Mononuclear cell (primary cell): ENCODE measurements around the gene TAF4B. TPM values are rescaled to one million over a fixed set of nuclear protein-coding genes. Genes with fewer than 3 reads are reported as not detected.
"Not testable (repeated sequence)": the region's sequence is repeated elsewhere in the genome, so short reads cannot be mapped to it uniquely, and the experiment has no call there.

Experiments
- H3K27me3 ChIP-seq: 2 replicates; pipeline ENCODE4 v1.6.0; 2011; ENCODE audit warnings: low read length, control low read depth; ENCODE audit not compliant: insufficient read depth
- H3K4me1 ChIP-seq: 2 replicates; pipeline ENCODE4 v1.5.1; 2011; ENCODE audit warnings: mild to moderate bottlenecking, low read length, control low read depth; ENCODE audit not compliant: insufficient read depth
- H3K4me3 ChIP-seq: 2 replicates; pipeline ENCODE4 v1.5.1; 2011; ENCODE audit warnings: mild to moderate bottlenecking, low read length, moderate library complexity
- H3K9me3 ChIP-seq: 2 replicates; pipeline ENCODE4 v1.5.1; 2011; ENCODE audit warnings: low read depth, mild to moderate bottlenecking, control low read depth, low read length
- total RNA-seq: library from RNA; depleted of rRNA; stranded (reverse); fragments of >200 nt; gene quantifications from one replicate; pipeline ENCODE4 v1.2.3, GENCODE V29; 2012

TAF4B gene
- total RNA-seq, 1 donor: 28.1 TPM

DNA sequence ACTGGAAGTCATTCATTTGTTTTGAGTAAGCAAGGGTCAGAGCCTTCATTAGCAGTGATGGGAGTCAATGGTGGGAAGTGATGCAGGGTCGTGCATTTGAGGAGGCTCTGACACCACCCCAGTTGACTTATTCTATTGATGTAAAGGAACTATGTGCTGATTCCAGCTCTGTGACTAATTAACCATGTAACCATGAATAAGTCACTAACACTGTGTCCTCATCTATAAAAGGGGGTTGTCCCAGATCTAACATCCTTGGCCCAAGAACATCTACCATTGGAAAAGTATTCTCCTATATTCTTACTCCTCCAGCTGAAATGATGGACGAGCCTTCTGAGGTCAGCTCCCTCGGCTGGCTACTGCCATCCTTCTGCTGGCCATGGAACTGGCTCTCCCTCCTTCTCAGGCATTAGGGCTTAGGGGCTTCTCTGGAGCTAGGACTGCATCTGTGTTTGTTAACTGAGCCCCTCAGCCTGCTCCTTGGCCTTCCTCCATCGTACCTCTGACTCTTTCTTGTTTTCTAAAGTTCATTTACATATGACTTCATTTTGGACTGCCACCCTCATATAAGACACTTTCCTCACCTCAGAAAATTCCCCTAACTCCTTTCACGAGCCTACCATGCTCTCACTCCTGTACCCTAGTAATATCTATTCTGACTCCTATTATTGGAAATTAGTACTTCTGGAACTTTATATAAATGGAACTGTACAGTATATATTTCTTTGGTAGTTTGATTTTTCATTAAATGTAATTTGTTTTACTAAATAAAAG, 206.6 kb downstream of the TAF4B start:
- no peaks in the 10 kb centered on the region for H3K9me3 ChIP-seq
- H3K4me3 ChIP-seq: no peak overlapping the region
- no peaks in the 10 kb centered on the region for H3K27me3 ChIP-seq
- no peaks in the 10 kb centered on the region for H3K4me1 ChIP-seq

DNA sequence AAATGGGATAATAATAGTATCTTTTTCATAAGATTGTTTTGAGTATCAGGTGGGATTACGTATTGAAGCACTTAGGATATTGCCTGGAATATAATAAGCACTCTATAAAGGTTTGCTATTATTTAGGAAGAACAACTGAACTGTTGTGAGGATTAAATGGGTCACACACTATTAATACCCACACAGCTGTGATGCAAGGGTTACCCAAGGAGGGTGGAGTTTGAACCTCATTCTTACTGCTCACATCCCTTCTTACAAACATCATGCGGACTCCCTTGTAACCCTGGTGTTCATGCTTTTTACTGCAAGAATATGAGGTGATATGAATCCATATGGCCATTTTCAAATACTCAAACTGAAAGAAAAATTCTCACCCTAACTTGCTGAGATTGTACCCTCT, 208.6 kb downstream of the TAF4B start:
- no peak overlapping the region for H3K4me3 ChIP-seq
- no peaks in the 10 kb centered on the region for H3K4me1 ChIP-seq
- no peaks in the 10 kb centered on the region for H3K9me3 ChIP-seq
- no peaks in the 10 kb centered on the region for H3K27me3 ChIP-seq

DNA sequence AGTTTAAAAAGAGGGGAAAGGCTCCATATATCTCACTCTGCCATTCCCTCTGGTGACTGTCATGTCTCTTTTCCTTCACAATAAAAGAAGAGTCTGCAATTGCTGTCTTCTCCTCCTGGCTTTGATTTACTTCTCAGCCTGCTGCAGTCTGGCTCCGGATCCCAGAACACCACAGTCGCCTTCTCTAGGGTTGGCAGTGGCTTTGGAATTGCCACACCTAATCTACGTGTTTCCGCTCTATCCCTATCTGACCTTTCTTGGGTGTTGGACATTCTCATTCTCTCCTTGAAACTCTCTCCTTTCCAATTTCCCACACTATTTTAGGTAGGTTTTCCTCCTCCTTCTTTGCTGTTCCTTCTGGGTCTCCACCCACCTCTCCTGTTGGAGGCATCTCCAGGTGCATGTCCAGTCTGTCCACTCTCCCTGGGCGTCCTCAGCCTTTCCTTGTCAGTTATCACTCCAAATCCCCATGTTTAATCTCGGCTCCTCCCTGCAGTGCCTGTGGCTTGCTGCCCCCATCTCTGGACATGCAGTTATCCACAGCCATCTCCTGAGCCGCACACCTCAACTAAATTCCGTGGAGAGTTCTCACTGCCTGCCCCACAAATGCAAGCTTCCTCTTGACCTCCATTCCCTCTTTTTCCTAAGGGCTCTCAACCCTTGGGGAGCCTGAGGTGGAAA, 209.3 kb downstream of the TAF4B start:
- H3K27me3 ChIP-seq: no peaks in the 10 kb centered on the region
- no peak overlapping the region for H3K4me3 ChIP-seq
- H3K4me1 ChIP-seq: no peaks in the 10 kb centered on the region
- H3K9me3 ChIP-seq: no peaks in the 10 kb centered on the region

DNA sequence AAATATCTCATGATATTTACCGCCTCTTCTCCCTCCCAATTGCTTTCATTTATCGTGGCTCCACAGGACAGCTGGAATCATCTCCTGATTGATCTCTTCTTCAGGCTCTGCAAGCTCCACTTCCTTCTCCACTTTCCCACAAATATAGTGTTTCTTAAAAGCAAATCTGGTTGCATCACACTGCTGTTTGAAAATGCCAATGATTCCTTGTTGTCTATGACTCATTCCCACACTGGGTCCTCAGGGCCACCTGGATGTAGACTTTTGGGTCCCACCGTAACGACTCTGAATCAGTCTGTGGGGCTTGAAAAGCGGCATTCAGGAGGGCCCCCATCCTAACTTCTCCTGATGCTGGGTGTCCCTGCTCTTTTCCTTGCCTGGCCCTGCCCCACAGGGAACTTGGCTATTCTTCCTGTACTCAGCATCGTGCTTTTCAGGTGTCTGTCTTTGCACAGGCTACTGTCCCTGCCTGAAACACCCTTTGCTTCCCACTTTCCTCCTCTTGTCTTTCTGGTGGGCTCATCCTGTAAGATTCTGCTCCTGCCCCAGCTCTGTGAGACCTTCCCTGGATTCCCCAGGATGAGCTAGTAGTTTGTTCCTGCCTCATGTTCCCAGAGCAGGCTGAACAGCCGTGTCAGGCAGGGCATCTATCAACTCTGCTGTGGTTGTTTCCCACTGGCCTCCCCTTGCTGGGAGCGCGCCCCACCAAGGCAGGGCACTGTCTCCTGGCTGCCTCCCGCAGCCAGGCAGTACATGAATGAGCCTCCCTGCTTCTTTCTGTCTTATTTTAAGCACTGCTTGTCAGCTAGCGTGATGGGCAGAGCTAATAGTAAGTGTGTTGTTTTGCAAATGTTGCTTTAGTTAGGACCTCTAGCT, 210.2 kb downstream of the TAF4B start:
- H3K4me1 ChIP-seq: no peaks in the 10 kb centered on the region
- H3K27me3 ChIP-seq: no peaks in the 10 kb centered on the region
- no peak overlapping the region for H3K4me3 ChIP-seq
- no peaks in the 10 kb centered on the region for H3K9me3 ChIP-seq

- not testable (repeated sequence) for H3K27me3 ChIP-seq
Measured at GRCh38 chr18:26437634-26438033, 211.4 kb downstream of the TAF4B start.

GRCh38 chr18:26438980-26439379, 212.7 kb downstream of the TAF4B start:
- Histone ChIP-seq H3K4me3 (no peak overlapping the region), H3K27me3 (no peaks in the 10 kb centered on the region), H3K4me1 (no peaks in the 10 kb centered on the region), H3K9me3 (no peaks in the 10 kb centered on the region)

More at GRCh38 chr18:26437634-26438033, 211.4 kb downstream of the TAF4B start:
- not testable (repeated sequence) for H3K4me1 ChIP-seq, H3K9me3 ChIP-seq, H3K4me3 ChIP-seq

DNA sequence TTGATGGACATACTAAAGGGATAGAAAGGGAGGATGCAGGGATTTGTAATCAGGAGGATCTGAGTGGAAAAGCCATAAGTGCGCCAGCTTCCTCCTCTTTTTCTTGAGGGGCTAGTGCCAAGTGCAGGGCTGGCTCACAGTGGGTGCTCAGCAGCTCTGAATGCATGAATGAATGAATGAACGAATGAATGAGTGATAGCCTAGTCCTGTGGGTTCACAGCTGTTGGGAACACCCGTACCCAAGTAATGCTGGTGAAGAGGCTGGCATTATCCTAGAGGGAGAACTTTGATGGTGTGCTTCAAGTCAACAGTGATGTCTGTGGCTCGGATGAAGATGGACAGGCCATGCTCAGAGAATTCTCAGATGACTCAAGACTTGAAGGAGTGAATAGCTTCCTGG, 213.3 kb downstream of the TAF4B start:
- H3K4me3 ChIP-seq: no peak overlapping the region
- no peaks in the 10 kb centered on the region for H3K4me1 ChIP-seq
- no peaks in the 10 kb centered on the region for H3K9me3 ChIP-seq
- no peaks in the 10 kb centered on the region for H3K27me3 ChIP-seq

DNA sequence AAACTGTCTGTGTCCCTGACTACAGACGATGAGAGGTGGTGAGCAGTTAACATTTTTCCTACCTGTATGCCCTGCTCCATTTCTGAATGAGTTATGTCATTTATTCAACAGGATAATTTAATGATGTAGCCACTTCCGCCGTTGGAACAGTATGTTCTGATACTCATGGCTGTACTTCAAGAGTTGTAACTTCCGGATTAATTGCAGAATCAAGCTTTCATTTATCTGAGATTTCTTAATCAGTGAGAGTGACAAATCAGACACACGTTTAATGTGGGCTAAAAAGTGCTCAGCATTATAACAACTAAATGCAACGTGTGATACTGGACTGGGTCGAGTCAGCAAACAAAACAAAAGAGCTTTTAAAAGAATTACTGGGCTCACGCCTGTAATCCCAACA, 214.4 kb downstream of the TAF4B start:
- Histone ChIP-seq H3K27me3 (no peaks in the 10 kb centered on the region), H3K4me3 (no peak overlapping the region), H3K4me1 (no peaks in the 10 kb centered on the region), H3K9me3 (no peaks in the 10 kb centered on the region)

Other genes with a start within 250 kb of the TAF4B start
- gene SS18, start 135.8 kb upstream of the TAF4B start, total RNA-seq: 85.8 TPM
- gene PSMA8, start 92.6 kb upstream of the TAF4B start, total RNA-seq: 0.42 TPM